Activated naive CD8-positive, alpha-beta T cell treated with anti-CD3 and anti-CD28 coated beads, Interleukin-2, amount 10 ng/mL, durations not matched to agents 7 days and 5 days (primary cell): ENCODE results near the gene UFC1. TPM values are rescaled to one million over a fixed set of nuclear protein-coding genes. Genes with fewer than 3 reads are reported as not detected.
A peak's percentile ranks its signal among the peaks of the same experiment; 100 is the strongest.

ENCODE experiments used
- ATAC-seq: fragments of 150-1000 bp; cut with Tn5 transposase; one replicate; pipeline ENCODE4 v1.10.0; 2021; ENCODE audit warnings: low read depth, moderate library complexity
- POLR2A ChIA-PET: fragments of 350-600 bp; sonication (Branson Sonifier 250); formaldehyde crosslinking; loops from one replicate; lab custom pipeline; 2021; ENCODE audit warnings: antibody characterized with exemption; lab: Charles Lee
- DNase-seq: peaks from one replicate; pipeline ENCODE4 v3.0.0; 2021
- H3K27ac Mint-ChIP-seq: one replicate; pipeline ENCODE4 v1.8.0; 2022; ENCODE audit warnings: mild to moderate bottlenecking, mixed read lengths
- H3K27me3 Mint-ChIP-seq: one replicate; pipeline ENCODE4 v1.8.0; 2022; ENCODE audit warnings: mild to moderate bottlenecking, moderate library complexity, mixed read lengths
- H3K36me3 Mint-ChIP-seq: one replicate; pipeline ENCODE4 v1.8.0; 2021; ENCODE audit warnings: mild to moderate bottlenecking, mixed read lengths
- H3K4me1 Mint-ChIP-seq: one replicate; pipeline ENCODE4 v1.8.0; 2021; ENCODE audit warnings: mixed read lengths
- H3K4me3 Mint-ChIP-seq: one replicate; pipeline ENCODE4 v1.8.0; 2022; ENCODE audit warnings: mild to moderate bottlenecking, moderate library complexity, mixed read lengths
- H3K9me3 Mint-ChIP-seq: one replicate; pipeline ENCODE4 v1.8.0; 2021; ENCODE audit warnings: mixed read lengths
- total RNA-seq, 2 experiments: library from RNA; stranded (reverse); gene quantifications; one replicate each; pipeline ENCODE4 v1.2.3, GENCODE V29; 2021

UFC1 gene
- total RNA-seq, 2 experiments from 2014 or later: 95.9 to 98.1 TPM

GRCh38 chr1:161145832-161146231 lies 7.9 kb upstream of the UFC1 start:
- H3K4me3 Mint-ChIP-seq: no peak overlapping the region
- H3K4me1 Mint-ChIP-seq: no peaks in the 10 kb centered on the region
- ATAC-seq (no peak), DNase-seq (no peak)
- H3K36me3 Mint-ChIP-seq: no peaks in the 10 kb centered on the region
- POLR2A ChIA-PET: interaction anchor here (0.6 kb wide), 1 partner anchor 459 kb away, joined by 5 read pairs; no protein-coding TSS in a partner anchor
- H3K9me3 Mint-ChIP-seq: no peaks in the 10 kb centered on the region
- H3K27ac Mint-ChIP-seq: no peak overlapping the region
- no peaks in the 10 kb centered on the region for H3K27me3 Mint-ChIP-seq

- DNase-seq (no peak), ATAC-seq (peak; percentile 6)
- peaks cover 13% of the 10 kb centered on the region for H3K4me1 Mint-ChIP-seq
- no peaks in the 10 kb centered on the region for H3K9me3 Mint-ChIP-seq
- peak overlapping the region; percentile 100 for H3K27ac Mint-ChIP-seq
- H3K4me3 Mint-ChIP-seq: peak overlapping the region; percentile 99
- H3K27me3 Mint-ChIP-seq: no peaks in the 10 kb centered on the region
- POLR2A ChIA-PET: interaction anchor here (0.7 to 3.2 kb wide), 15 partner anchors 13 to 153 kb away, joined by 3 to 37 read pairs (median 6); partner anchors contain the start of genes ARHGAP30, B4GALT3, DEDD and F11R
- H3K36me3 Mint-ChIP-seq: peaks cover 13% of the 10 kb centered on the region
Measured at GRCh38 chr1:161153176-161153575, 602 bp upstream of the UFC1 start.

- POLR2A ChIA-PET: interaction anchor here (0.7 kb wide), 1 partner anchor 457 kb away, joined by 3 read pairs; no protein-coding TSS in a partner anchor
- DNase-seq (no peak), ATAC-seq (no peak)
- no peaks in the 10 kb centered on the region for H3K27me3 Mint-ChIP-seq
- H3K36me3 Mint-ChIP-seq: peaks cover 18% of the 10 kb centered on the region
- H3K4me1 Mint-ChIP-seq: peaks cover 30% of the 10 kb centered on the region
- H3K4me3 Mint-ChIP-seq: no peak overlapping the region
- H3K9me3 Mint-ChIP-seq: no peaks in the 10 kb centered on the region
- peak overlapping the region; percentile 21 for H3K27ac Mint-ChIP-seq
Measured at GRCh38 chr1:161157867-161158266, 4.1 kb downstream of the UFC1 start.

- peak overlapping the region; percentile 94 for H3K4me3 Mint-ChIP-seq
- ATAC-seq: no peak
- H3K36me3 Mint-ChIP-seq: peaks cover 22% of the 10 kb centered on the region
- POLR2A ChIA-PET: interaction anchor here (0.7 kb wide), 1 partner anchor 458 kb away, joined by 3 read pairs; no protein-coding TSS in a partner anchor
- peaks cover 33% of the 10 kb centered on the region for H3K4me1 Mint-ChIP-seq
- no peaks in the 10 kb centered on the region for H3K9me3 Mint-ChIP-seq
- peak overlapping the region; percentile 93 for H3K27ac Mint-ChIP-seq
- H3K27me3 Mint-ChIP-seq: no peaks in the 10 kb centered on the region
- DNase-seq: no peak
Measured at GRCh38 chr1:161158316-161159010, 4.7 kb downstream of the UFC1 start.

- H3K27ac Mint-ChIP-seq: peak within 1 kb of the TSS; percentile 93
- peak; percentile 92 for DNase-seq
Measured at GRCh38 chr1:161159087-161159912, 5.5 kb downstream of the UFC1 start, which contains the start of gene USP21. USP21 (plus strand) TSS chr1:161159500; CDS start chr1:161160641, 1,141 bp downstream.

GRCh38 chr1:161159913-161160243 lies 6.1 kb downstream of the UFC1 start:
- peak overlapping the region; percentile 94 for H3K4me3 Mint-ChIP-seq
- peaks cover 33% of the 10 kb centered on the region for H3K4me1 Mint-ChIP-seq
- ATAC-seq (no peak), DNase-seq (no peak)
- POLR2A ChIA-PET: no interaction called here
- H3K27me3 Mint-ChIP-seq: no peaks in the 10 kb centered on the region
- H3K36me3 Mint-ChIP-seq: peaks cover 22% of the 10 kb centered on the region
- H3K9me3 Mint-ChIP-seq: no peaks in the 10 kb centered on the region
- H3K27ac Mint-ChIP-seq: peak overlapping the region; percentile 93

More at GRCh38 chr1:161159087-161159912, 5.5 kb downstream of the UFC1 start, which contains the start of gene USP21:
- Mint-ChIP-seq H3K9me3 (no peaks in the 10 kb centered on the region), H3K4me1 (peaks cover 33% of the 10 kb centered on the region), H3K4me3 (peak within 1 kb of the TSS; percentile 94), H3K27me3 (no peaks in the 10 kb centered on the region), H3K36me3 (peaks cover 22% of the 10 kb centered on the region)
- peak; percentile 97 for ATAC-seq
- POLR2A ChIA-PET: no interaction called here

GRCh38 chr1:161160671-161161145 lies 6.9 kb downstream of the UFC1 start:
- no peak for ATAC-seq
- Mint-ChIP-seq H3K27ac (peak overlapping the region; percentile 93), H3K9me3 (no peaks in the 10 kb centered on the region), H3K27me3 (no peaks in the 10 kb centered on the region), H3K36me3 (peaks cover 18% of the 10 kb centered on the region), H3K4me3 (peak overlapping the region; percentile 94), H3K4me1 (peaks cover 30% of the 10 kb centered on the region)
- POLR2A ChIA-PET: no interaction called here
- no peak for DNase-seq

GRCh38 chr1:161161652-161162051 lies 7.9 kb downstream of the UFC1 start:
- DNase-seq (no peak), ATAC-seq (no peak)
- Mint-ChIP-seq H3K36me3 (peaks cover 18% of the 10 kb centered on the region), H3K4me1 (peaks cover 30% of the 10 kb centered on the region), H3K27me3 (no peaks in the 10 kb centered on the region), H3K4me3 (no peak overlapping the region), H3K27ac (no peak overlapping the region), H3K9me3 (no peaks in the 10 kb centered on the region)
- POLR2A ChIA-PET: interaction anchor here (1.8 kb wide), 1 partner anchor 21 kb away, joined by 6 read pairs; no protein-coding TSS in a partner anchor

- no peaks in the 10 kb centered on the region for H3K27me3 Mint-ChIP-seq
- ATAC-seq: no peak
- POLR2A ChIA-PET: interaction anchor here (1.8 kb wide), 1 partner anchor 20 kb away, joined by 6 read pairs; no protein-coding TSS in a partner anchor
- H3K4me1 Mint-ChIP-seq: peaks cover 32% of the 10 kb centered on the region
- peaks cover 16% of the 10 kb centered on the region for H3K36me3 Mint-ChIP-seq
- no peak overlapping the region for H3K27ac Mint-ChIP-seq
- no peaks in the 10 kb centered on the region for H3K9me3 Mint-ChIP-seq
- DNase-seq: no peak
- H3K4me3 Mint-ChIP-seq: no peak overlapping the region
Measured at GRCh38 chr1:161162052-161162451, 8.3 kb downstream of the UFC1 start.

- ATAC-seq (no peak), DNase-seq (no peak)
- peak overlapping the region; percentile 58 for H3K27ac Mint-ChIP-seq
- H3K4me1 Mint-ChIP-seq: peaks cover 35% of the 10 kb centered on the region
- H3K27me3 Mint-ChIP-seq: no peaks in the 10 kb centered on the region
- POLR2A ChIA-PET: interaction anchor here (1.8 kb wide), 1 partner anchor 20 kb away, joined by 6 read pairs; no protein-coding TSS in a partner anchor
- no peaks in the 10 kb centered on the region for H3K9me3 Mint-ChIP-seq
- H3K36me3 Mint-ChIP-seq: peaks cover 10% of the 10 kb centered on the region
- no peak overlapping the region for H3K4me3 Mint-ChIP-seq
Measured at GRCh38 chr1:161162806-161163205, 9.0 kb downstream of the UFC1 start.

- Mint-ChIP-seq H3K36me3 (peaks cover 10% of the 10 kb centered on the region), H3K27ac (peak overlapping the region; percentile 58)
- DNase-seq: no peak
Measured at GRCh38 chr1:161163793-161164192, 10.0 kb downstream of the UFC1 start.

GRCh38 chr1:161164901-161165610 lies 11.3 kb downstream of the UFC1 start:
- ATAC-seq (no peak), DNase-seq (no peak)
- POLR2A ChIA-PET: interaction anchor here (0.6 to 3.5 kb wide), 17 partner anchors 8 to 217 kb away, joined by 3 to 37 read pairs (median 8); partner anchors contain the start of genes ADAMTS4, ARHGAP30, B4GALT3 and DEDD
- Mint-ChIP-seq H3K36me3 (peaks cover 13% of the 10 kb centered on the region), H3K9me3 (no peaks in the 10 kb centered on the region), H3K4me1 (peaks cover 32% of the 10 kb centered on the region), H3K4me3 (peak overlapping the region; percentile 18), H3K27ac (peak overlapping the region; percentile 81), H3K27me3 (no peaks in the 10 kb centered on the region)

More at GRCh38 chr1:161163793-161164192, 10.0 kb downstream of the UFC1 start:
- H3K27me3 Mint-ChIP-seq: no peaks in the 10 kb centered on the region
- peaks cover 33% of the 10 kb centered on the region for H3K4me1 Mint-ChIP-seq
- no peak overlapping the region for H3K4me3 Mint-ChIP-seq
- POLR2A ChIA-PET: no interaction called here
- no peak for ATAC-seq
- H3K9me3 Mint-ChIP-seq: no peaks in the 10 kb centered on the region
